Breast epithelium (tissue), 3 donors: ENCODE results near the gene XPC.
"Not testable (repeated sequence)": the region's sequence is repeated elsewhere in the genome, so short reads cannot be mapped to it uniquely, and the experiment has no call there.

ENCODE experiments used
- POLR2A ChIP-seq: fragments of 450-650 bp; IDR thresholded peaks from one replicate; pipeline ENCODE4 v1.6.1; 2016; ENCODE audit warnings: antibody characterized with exemption, mild to moderate bottlenecking, moderate library complexity
- POLR2AphosphoS5 ChIP-seq, 3 donors: sonication (generic); formaldehyde crosslinking; IDR thresholded peaks; one replicate each; pipeline ENCODE4 v1.6.1; 2017; ENCODE audit warnings: antibody characterized with exemption in 3 of 3
- TF ChIP-seq, protein P1 (sequence below), 3 donors: fragments of 450-650 bp; IDR thresholded peaks; one replicate each; pipeline ENCODE4 v1.5.1; 2016 to 2017; ENCODE audit warnings: antibody characterized with exemption in 3 of 3, mild to moderate bottlenecking in 3 of 3, moderate library complexity in 3 of 3

DNA sequence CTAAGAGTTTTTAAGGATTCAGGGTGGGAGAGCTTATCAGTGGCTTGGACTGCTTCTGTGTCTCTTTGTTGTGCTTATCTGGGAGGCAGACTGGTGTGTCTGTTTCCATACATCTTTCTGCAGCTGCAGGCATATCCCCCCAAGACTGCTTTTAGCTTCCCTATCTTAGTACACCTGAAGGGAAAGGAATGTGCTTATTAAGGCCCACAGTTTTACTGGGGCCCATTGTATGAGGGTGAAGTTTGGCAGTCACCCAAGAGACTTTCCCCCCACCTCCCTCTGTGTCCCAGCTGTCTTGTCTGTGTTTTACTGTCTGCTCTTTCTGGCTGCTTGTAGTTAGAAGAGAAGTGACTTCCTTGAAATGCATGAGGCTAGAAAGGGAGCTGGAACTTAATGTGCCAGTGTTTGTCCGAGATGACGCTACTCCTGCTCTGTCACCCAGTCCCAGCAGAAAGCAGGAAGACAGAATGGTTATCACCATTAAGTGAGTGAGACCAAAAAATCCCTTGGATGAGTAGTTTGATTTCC is 57.4 kb downstream of the XPC start:
- TF ChIP-seq, protein P1, sequence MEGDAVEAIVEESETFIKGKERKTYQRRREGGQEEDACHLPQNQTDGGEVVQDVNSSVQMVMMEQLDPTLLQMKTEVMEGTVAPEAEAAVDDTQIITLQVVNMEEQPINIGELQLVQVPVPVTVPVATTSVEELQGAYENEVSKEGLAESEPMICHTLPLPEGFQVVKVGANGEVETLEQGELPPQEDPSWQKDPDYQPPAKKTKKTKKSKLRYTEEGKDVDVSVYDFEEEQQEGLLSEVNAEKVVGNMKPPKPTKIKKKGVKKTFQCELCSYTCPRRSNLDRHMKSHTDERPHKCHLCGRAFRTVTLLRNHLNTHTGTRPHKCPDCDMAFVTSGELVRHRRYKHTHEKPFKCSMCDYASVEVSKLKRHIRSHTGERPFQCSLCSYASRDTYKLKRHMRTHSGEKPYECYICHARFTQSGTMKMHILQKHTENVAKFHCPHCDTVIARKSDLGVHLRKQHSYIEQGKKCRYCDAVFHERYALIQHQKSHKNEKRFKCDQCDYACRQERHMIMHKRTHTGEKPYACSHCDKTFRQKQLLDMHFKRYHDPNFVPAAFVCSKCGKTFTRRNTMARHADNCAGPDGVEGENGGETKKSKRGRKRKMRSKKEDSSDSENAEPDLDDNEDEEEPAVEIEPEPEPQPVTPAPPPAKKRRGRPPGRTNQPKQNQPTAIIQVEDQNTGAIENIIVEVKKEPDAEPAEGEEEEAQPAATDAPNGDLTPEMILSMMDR (IDR thresholded peaks at IDR 0.05), result not testable (repeated sequence)
- TF ChIP-seq POLR2A; POLR2AphosphoS5 (IDR thresholded peaks at IDR 0.05): not testable (repeated sequence)
